ENCODE results near the gene ZNF254.
"Not testable (repeated sequence)": the region's sequence is repeated elsewhere in the genome, so short reads cannot be mapped to it uniquely, and the experiment has no call there.

The ZNF254 gene

GRCh38 chr19:24086974-24087595, at the start of gene ZNF254:
Gene ZNF254 (plus strand): TSS chr19:24087187. CDS start chr19:24087308, 121 bp downstream.
- peak; percentile 87 for DNase-seq (ENCODE audit: extremely low read depth, low read depth)

GRCh38 chr19:24040621-24041020, 46.4 kb upstream of the ZNF254 start:
- no peak for TF ChIP-seq CTCF (IDR thresholded peaks at IDR 0.05; ENCODE audit: low read depth, low read length)
- no peak for DNase-seq (ENCODE audit: extremely low read depth, low read depth)

More at GRCh38 chr19:24086974-24087595, at the start of gene ZNF254:
- no peak; the same call in 1 of the 2 replicates for TF ChIP-seq CTCF (IDR thresholded peaks at IDR 0.05; ENCODE audit: low read depth, low read length)

- DNase-seq (ENCODE audit: extremely low read depth, low read depth): not testable (repeated sequence)
Observed at GRCh38 chr19:24041326-24041725, 45.7 kb upstream of the ZNF254 start.

GRCh38 chr19:24046550-24046949, 40.4 kb upstream of the ZNF254 start:
- no peak for TF ChIP-seq CTCF (IDR thresholded peaks at IDR 0.05; ENCODE audit: low read depth, low read length)
- DNase-seq (ENCODE audit: extremely low read depth, low read depth): no peak

- DNase-seq (ENCODE audit: extremely low read depth, low read depth): no peak
- TF ChIP-seq CTCF (IDR thresholded peaks at IDR 0.05; ENCODE audit: low read depth, low read length): no peak
Observed at GRCh38 chr19:24048261-24048660, 38.7 kb upstream of the ZNF254 start.

GRCh38 chr19:24049537-24049936, 37.5 kb upstream of the ZNF254 start:
- no peak for DNase-seq (ENCODE audit: extremely low read depth, low read depth)
- no peak for TF ChIP-seq CTCF (IDR thresholded peaks at IDR 0.05; ENCODE audit: low read depth, low read length)

- no peak for TF ChIP-seq CTCF (IDR thresholded peaks at IDR 0.05; ENCODE audit: low read depth, low read length)
Observed at GRCh38 chr19:24051516-24051915, 35.5 kb upstream of the ZNF254 start.

GRCh38 chr19:24052811-24053210, 34.2 kb upstream of the ZNF254 start:
- no peak for DNase-seq (ENCODE audit: extremely low read depth, low read depth)
- no peak for TF ChIP-seq CTCF (IDR thresholded peaks at IDR 0.05; ENCODE audit: low read depth, low read length)

More at GRCh38 chr19:24051516-24051915, 35.5 kb upstream of the ZNF254 start:
- no peak for DNase-seq (ENCODE audit: extremely low read depth, low read depth)

Measured in AG09319 (cell line).